CD4-positive, alpha-beta T cell (primary cell): Measurements from ENCODE around the gene LSM14A. TPM values are rescaled to one million over a fixed set of nuclear protein-coding genes. Genes with fewer than 3 reads are reported as not detected.
A peak's percentile ranks its signal among the peaks of the same experiment; 100 is the strongest.

Experiments used
- ATAC-seq: fragments of 200-7000 bp; cut with Tn5 transposase; one replicate; pipeline ENCODE4 v1.10.0; 2022; ENCODE audit warnings: mild to moderate bottlenecking; ENCODE audit not compliant: poor library complexity
- CTCF ChIA-PET: fragments of 350-600 bp; sonication (Branson Sonifier 250); formaldehyde crosslinking; loops from one replicate; lab custom pipeline; 2021; ENCODE audit warnings: antibody characterized with exemption, inconsistent platforms; lab: Charles Lee
- POLR2A ChIA-PET: fragments of 350-600 bp; sonication (Branson Sonifier 250); formaldehyde crosslinking; loops from one replicate; lab custom pipeline; 2021; ENCODE audit warnings: antibody characterized with exemption, inconsistent platforms; lab: Charles Lee
- DNase-seq, 14 experiments: peaks; one replicate each; pipeline ENCODE4 v3.0.0-alpha.2; 2013 to 2020; ENCODE audit warnings: mixed read lengths in 2 of 14
- H3K27ac ChIP-seq, 2 donors: one replicate each; pipeline versions ENCODE4 v1.5.1 to v1.7.0; 2013; ENCODE audit warnings: low read length in 2 of 2, low read depth in 1 of 2, mild to moderate bottlenecking in 1 of 2
- H3K27me3 ChIP-seq, 2 experiments: 1 replicate in 1 of 2; 2 replicates in 1 of 2; pipeline versions ENCODE4 v1.6.1 to v1.7.0; 2013; ENCODE audit warnings: low read length in 2 of 2, control low read depth in 1 of 2, mild to moderate bottlenecking in 1 of 2, moderate library complexity in 1 of 2; ENCODE audit not compliant: insufficient read depth in 2 of 2, control insufficient read depth in 1 of 2
- H3K36me3 ChIP-seq: one replicate; pipeline ENCODE4 v1.6.1; 2013; ENCODE audit warnings: low read length, control low read depth; ENCODE audit not compliant: insufficient read depth
- H3K4me1 ChIP-seq: one replicate; pipeline ENCODE4 v1.6.1; 2013; ENCODE audit warnings: low read length, control low read depth; ENCODE audit not compliant: insufficient read depth
- H3K4me3 ChIP-seq: one replicate; pipeline ENCODE4 v1.5.1; 2013; ENCODE audit warnings: mild to moderate bottlenecking, low read length, moderate library complexity
- H3K9me3 ChIP-seq, 2 experiments: 1 replicate in 1 of 2; 2 replicates in 1 of 2; pipeline versions ENCODE4 v1.6.1 to v1.7.0; 2013; ENCODE audit warnings: low read length in 2 of 2, mild to moderate bottlenecking in 2 of 2, control low read depth in 1 of 2, moderate library complexity in 1 of 2; ENCODE audit not compliant: control insufficient read depth in 1 of 2, insufficient read depth in 1 of 2
- H3K27ac Mint-ChIP-seq: one replicate; pipeline ENCODE4 v1.8.0; 2020; ENCODE audit warnings: mixed read lengths
- H3K27me3 Mint-ChIP-seq: one replicate; pipeline ENCODE4 v1.8.0; 2021; ENCODE audit warnings: mixed read lengths
- H3K36me3 Mint-ChIP-seq: one replicate; pipeline ENCODE4 v1.8.0; 2021; ENCODE audit warnings: low read depth, mixed read lengths
- H3K4me1 Mint-ChIP-seq: one replicate; pipeline ENCODE4 v1.8.0; 2021; ENCODE audit warnings: low read depth, mixed read lengths
- H3K4me3 Mint-ChIP-seq: one replicate; pipeline ENCODE4 v1.8.0; 2020; ENCODE audit warnings: mild to moderate bottlenecking, mixed read lengths
- H3K9me3 Mint-ChIP-seq: one replicate; pipeline ENCODE4 v1.8.0; 2020; ENCODE audit warnings: mixed read lengths
- intact Hi-C, 2 experiments: fragments of 100-400 bp; cut with DNase I in 1 of 2; cut with micrococcal nuclease in 1 of 2; formaldehyde crosslinking; loops; one replicate each; pipeline versions ENCODE4 v1.15.1 to v1.9.0; 2023 to 2025; cut with DNase I, micrococcal nuclease
- total RNA-seq, 174 experiments: library from RNA in 2 of 174; stranded (reverse) in 2 of 174; gene quantifications; one replicate each; pipeline ENCODE4 v1.2.3 and lab custom pipeline; 2021 to 2026
- TF ChIP-seq, protein P1 (sequence below): fragments of 200-600 bp; IDR thresholded peaks from one replicate; pipeline ENCODE4 v1.8.0; 2022; ENCODE audit warnings: antibody characterized with exemption, mild to moderate bottlenecking

LSM14A gene
- total RNA-seq, 2 experiments from 2014 or later: 210 to 217 TPM

DNA sequence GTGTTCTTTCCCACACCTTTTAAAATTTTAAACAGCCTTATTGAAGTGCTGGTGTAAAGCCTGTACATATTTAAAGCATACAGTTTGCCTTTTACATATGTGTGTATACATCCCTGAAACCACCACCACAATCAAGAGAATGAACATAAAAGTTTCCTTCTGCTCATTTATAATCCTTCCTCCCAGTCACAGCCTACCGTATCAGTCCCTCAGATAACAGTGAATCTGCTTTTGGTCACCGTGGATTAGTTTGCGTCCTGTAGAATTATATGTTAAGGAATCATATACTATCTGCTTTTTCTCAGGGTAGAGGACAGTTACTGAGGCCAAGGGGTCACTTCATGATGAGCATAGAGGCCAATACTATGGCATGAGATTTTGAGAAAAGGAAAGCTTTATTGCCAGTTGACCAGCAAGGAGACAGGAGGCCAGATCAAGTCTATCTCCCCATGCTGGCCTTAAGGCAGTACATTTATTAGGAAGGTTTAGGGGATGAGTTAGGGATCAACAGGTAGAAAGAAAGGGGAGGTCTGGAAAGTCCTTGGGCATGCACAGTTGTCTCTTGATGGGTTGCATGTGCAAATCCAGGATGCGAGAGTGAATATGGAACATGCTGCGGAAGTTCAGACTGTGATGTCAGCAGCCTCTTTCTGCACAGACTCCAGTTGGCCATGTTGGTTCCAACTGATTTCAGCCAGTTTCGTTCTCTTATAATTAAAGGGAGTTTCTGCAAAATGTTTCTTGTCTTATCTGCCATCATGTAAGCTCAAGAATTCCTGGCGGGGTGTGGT, 36.3 kb upstream of the LSM14A start:
- H3K9me3 ChIP-seq: no peaks in the 10 kb centered on the region
- H3K27ac ChIP-seq: no peak overlapping the region
- no peak overlapping the region for H3K4me3 ChIP-seq
- TF ChIP-seq, protein P1, sequence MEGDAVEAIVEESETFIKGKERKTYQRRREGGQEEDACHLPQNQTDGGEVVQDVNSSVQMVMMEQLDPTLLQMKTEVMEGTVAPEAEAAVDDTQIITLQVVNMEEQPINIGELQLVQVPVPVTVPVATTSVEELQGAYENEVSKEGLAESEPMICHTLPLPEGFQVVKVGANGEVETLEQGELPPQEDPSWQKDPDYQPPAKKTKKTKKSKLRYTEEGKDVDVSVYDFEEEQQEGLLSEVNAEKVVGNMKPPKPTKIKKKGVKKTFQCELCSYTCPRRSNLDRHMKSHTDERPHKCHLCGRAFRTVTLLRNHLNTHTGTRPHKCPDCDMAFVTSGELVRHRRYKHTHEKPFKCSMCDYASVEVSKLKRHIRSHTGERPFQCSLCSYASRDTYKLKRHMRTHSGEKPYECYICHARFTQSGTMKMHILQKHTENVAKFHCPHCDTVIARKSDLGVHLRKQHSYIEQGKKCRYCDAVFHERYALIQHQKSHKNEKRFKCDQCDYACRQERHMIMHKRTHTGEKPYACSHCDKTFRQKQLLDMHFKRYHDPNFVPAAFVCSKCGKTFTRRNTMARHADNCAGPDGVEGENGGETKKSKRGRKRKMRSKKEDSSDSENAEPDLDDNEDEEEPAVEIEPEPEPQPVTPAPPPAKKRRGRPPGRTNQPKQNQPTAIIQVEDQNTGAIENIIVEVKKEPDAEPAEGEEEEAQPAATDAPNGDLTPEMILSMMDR: no peak
- H3K4me1 Mint-ChIP-seq: peaks cover 3% of the 10 kb centered on the region
- H3K27me3 Mint-ChIP-seq: no peaks in the 10 kb centered on the region
- intact Hi-C loops: loop anchor here in 1 of 2 experiments (2.0 to 10.0 kb wide), 3 partner anchors 35 to 1551 kb away; partner anchors contain the start of genes PDCD5 and PEPD
- no peaks in the 10 kb centered on the region for H3K9me3 Mint-ChIP-seq
- POLR2A ChIA-PET: interaction anchor here (2.6 kb wide), 1 partner anchor 36 kb away, joined by 18 read pairs; the partner anchor contains the start of gene LSM14A
- peak overlapping the region; percentile 97 for H3K4me3 Mint-ChIP-seq
- ATAC-seq (no peak), DNase-seq (no peak)
- H3K36me3 ChIP-seq: no peaks in the 10 kb centered on the region
- peak overlapping the region; percentile 85 for H3K27ac Mint-ChIP-seq
- CTCF ChIA-PET: no interaction called here
- peaks cover 13% of the 10 kb centered on the region for H3K4me1 ChIP-seq
- H3K27me3 ChIP-seq: no peaks in the 10 kb centered on the region
- peaks cover 4% of the 10 kb centered on the region for H3K36me3 Mint-ChIP-seq

DNA sequence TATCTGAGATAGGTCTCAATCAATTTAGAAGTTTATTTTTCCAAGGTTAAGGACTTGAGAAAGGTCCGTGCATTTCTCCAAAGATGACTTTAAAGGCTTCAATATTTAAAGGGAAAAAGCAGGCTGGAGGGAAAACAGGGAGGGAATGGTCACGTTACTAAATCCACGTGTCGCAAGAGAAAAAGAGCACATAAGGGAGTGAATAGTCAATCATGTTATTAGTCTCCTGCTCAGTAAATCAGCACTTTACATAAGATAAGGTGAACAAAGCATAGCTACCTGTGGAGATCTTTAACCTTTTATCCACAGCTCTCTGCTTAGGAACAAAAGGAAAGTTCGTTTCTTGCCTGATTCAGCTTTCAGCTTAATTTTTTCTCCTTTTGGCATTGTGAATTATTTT, 31.3 kb upstream of the LSM14A start:
- no peaks in the 10 kb centered on the region for H3K27me3 Mint-ChIP-seq
- no peaks in the 10 kb centered on the region for H3K9me3 Mint-ChIP-seq
- ChIA-PET CTCF (no interaction called here), POLR2A (no interaction called here)
- ATAC-seq (no peak), DNase-seq (no peak)
- no peak overlapping the region for H3K4me3 ChIP-seq
- H3K27ac Mint-ChIP-seq: no peak overlapping the region
- no peaks in the 10 kb centered on the region for H3K9me3 ChIP-seq
- H3K4me3 Mint-ChIP-seq: no peak overlapping the region
- H3K4me1 ChIP-seq: no peaks in the 10 kb centered on the region
- intact Hi-C loops: no loop called here
- no peak overlapping the region for H3K27ac ChIP-seq
- no peaks in the 10 kb centered on the region for H3K27me3 ChIP-seq
- no peaks in the 10 kb centered on the region for H3K36me3 Mint-ChIP-seq
- H3K36me3 ChIP-seq: no peaks in the 10 kb centered on the region
- no peaks in the 10 kb centered on the region for H3K4me1 Mint-ChIP-seq
- TF ChIP-seq, protein P1: no peak

DNA sequence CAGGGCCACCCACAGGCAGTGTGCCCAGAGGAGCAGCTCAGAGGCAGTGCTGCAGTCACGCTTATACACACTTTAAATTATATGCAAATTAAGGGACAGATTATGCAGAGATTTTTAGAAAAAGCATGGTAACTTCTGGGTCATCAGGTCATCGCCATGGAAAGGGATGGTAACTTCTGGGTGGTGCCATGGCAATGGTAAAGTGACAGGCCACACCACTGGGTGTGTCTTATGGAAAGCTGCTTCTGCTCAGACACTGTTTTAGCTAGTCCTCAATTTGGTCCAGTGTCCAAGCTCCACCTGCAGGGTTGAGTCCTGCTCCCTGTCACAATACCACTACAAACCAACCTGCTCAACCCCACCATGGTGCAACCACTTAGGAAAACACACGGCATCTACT, 29.9 kb upstream of the LSM14A start:
- ATAC-seq (no peak), DNase-seq (no peak)
- intact Hi-C loops: no loop called here
- H3K36me3 ChIP-seq: no peaks in the 10 kb centered on the region
- no peaks in the 10 kb centered on the region for H3K36me3 Mint-ChIP-seq
- H3K9me3 Mint-ChIP-seq: no peaks in the 10 kb centered on the region
- H3K4me3 ChIP-seq: no peak overlapping the region
- TF ChIP-seq, protein P1: no peak
- H3K27me3 Mint-ChIP-seq: no peaks in the 10 kb centered on the region
- CTCF ChIA-PET: interaction anchor here (0.8 to 1.4 kb wide), 2 partner anchors 22 to 23 kb away, joined by 3 read pairs; no protein-coding TSS in a partner anchor
- no peaks in the 10 kb centered on the region for H3K27me3 ChIP-seq
- H3K9me3 ChIP-seq: no peaks in the 10 kb centered on the region
- H3K4me1 Mint-ChIP-seq: no peaks in the 10 kb centered on the region
- no peak overlapping the region for H3K27ac ChIP-seq
- no peak overlapping the region for H3K27ac Mint-ChIP-seq
- POLR2A ChIA-PET: no interaction called here
- H3K4me3 Mint-ChIP-seq: no peak overlapping the region
- no peaks in the 10 kb centered on the region for H3K4me1 ChIP-seq
